ENCODE data around the gene ATP13A3.
"Not testable (repeated sequence)": the region's sequence is repeated elsewhere in the genome, so short reads cannot be mapped to it uniquely, and the experiment has no call there.

The ATP13A3 gene

GRCh38 chr3:194486540-194487288 lies at the start of gene ATP13A3:
ATP13A3 (minus strand) TSS chr3:194487002; CDS start chr3:194462190, 24,812 bp downstream.
- no peak for FAIRE-seq

GRCh38 chr3:194535199-194535598 lies 48.4 kb upstream of the ATP13A3 start:
- not testable (repeated sequence) for FAIRE-seq

DNA sequence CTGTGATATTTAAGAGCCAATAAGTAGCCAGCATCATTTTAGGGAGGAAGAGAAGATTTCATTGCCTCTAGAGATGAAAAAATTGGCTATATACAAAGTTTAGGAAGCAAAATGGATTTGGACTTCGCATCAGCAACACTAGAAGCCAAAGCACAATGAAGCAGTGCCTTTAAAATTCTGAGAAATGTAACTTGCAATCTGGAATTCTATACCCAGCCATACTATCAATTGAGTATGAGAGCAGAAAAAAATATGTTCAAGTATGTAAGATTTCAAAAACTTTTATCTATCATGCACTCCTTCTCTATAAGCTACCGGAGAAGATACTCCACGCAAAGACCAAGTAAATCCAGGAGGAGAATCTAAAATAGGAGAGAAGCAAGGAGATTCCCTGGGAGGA lies 47.4 kb upstream of the ATP13A3 start:
- FAIRE-seq: no peak

DNA sequence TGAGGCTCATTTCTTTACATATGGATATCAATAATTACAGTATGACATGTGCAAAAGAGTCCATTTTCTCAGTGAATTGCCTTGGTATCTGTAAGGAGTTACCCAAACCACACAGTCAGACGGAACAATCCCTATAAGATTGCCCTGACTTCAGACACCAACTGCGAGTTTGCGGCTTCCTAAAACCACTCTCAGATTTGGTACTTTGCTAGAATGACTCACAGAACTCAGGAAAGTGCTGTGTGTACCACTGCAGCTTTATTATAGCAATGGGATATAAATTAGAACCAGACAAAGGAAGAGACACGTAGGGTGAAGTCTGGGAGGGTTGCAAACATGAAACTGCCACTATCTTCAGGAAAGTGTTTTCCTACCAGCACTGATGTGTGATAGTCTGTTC lies 45.8 kb upstream of the ATP13A3 start:
- FAIRE-seq: no peak

DNA sequence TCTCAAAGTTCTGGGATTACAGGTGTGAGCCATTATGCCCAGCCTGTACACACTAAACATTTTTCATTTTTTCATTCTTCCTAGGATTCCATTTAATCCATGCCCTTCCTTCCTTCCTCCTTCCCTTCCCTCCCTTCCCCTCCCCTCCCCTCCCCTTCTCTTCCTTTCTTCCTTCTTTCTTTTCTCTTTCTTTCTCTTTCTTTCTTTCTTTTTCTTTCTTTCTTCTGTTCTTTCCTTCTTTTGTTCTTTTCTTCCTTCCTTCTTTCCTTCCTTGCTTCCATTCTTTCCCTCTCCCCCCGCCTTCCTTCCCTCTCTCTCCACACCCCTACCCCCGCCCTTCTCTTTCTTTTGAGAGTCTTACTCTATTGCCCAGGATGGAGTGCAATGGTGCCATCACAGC lies 40.9 kb upstream of the ATP13A3 start:
- FAIRE-seq: no peak

DNA sequence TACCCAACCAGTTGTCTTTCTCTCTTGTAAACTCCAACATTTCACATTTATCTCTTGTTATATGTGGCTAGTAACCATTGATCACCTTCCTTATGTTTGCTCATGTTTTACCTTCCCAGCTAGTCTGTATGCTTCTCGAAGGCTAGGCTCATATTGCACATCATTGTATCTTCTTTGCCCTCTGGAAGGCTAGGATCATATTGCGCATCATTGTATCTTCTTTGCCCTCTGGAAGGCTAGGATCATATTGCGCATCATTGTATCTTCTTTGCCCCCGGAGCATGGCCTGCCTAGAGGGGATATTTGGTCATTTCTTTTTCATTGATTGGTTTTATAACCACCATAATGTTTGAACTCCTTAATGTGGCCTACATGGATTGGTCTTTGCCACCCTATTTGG lies 39.4 kb upstream of the ATP13A3 start:
- FAIRE-seq: no peak

DNA sequence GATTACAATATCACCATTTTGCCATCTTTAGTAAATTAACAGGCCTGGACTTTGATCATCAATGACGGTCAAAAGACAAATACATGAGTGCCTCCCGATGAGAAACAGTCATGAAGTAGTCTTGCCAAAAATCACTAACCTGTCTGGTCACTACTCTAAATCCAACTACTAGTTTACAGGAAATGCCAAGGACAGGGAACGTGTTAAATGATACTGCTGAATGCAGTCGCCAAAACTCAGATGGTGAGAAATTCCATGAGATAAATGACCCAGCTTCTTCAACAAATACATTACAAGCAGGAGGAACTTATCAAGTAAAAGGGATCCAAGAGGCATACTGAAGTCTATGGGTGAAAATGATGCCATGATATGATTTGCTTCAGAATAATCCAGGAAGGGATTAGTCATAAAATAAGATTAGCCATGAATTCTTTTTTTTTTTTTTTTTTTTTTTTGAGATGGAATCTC lies 35.8 kb upstream of the ATP13A3 start:
- FAIRE-seq: no peak

- no peak for FAIRE-seq
These were observed 34.9 kb upstream of the ATP13A3 start for GRCh38 chr3:194521510-194522260.

DNA sequence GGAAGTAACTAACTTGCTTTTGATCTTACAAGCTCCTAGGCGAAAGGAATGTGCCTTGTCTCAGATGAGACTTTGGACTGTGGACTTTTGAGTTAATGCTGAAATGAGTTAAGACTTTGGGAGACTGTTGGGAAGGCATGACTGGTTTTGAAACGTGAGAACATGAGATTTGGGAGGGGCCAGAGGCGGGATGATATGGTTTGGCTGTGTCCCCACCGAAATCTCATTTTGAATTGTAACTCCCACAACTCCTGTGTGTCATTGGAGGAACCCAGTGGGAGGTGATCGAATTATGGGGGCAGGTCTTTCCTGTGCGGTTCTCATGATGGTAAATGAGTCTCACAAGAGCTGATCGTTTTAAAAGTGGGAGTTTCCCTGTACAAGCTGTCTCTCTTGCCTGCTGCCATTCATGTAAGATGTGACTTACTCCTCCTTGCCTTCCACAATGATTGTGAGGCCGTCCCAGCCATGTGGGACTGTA lies 33.9 kb upstream of the ATP13A3 start:
- FAIRE-seq: not testable (repeated sequence)

DNA sequence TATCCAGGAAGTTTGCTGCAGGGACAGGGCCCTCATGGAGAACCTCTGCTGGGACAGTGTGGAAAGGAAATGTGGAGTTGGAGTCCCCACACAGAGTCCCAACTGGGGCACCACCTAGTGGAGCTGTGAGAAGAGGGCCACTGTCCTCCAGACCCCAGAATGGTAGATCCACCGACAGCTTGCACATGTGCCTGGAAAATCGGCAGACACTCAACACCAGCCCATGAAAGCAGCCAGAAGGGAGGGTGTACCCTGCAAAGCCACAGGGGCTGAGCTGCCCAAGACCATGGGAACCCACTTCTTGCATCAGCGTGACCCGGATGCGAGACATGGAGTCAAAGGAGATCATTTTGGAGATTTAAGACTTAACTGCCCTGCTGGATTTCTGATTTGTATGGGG lies 33.4 kb upstream of the ATP13A3 start:
- FAIRE-seq: not testable (repeated sequence)

DNA sequence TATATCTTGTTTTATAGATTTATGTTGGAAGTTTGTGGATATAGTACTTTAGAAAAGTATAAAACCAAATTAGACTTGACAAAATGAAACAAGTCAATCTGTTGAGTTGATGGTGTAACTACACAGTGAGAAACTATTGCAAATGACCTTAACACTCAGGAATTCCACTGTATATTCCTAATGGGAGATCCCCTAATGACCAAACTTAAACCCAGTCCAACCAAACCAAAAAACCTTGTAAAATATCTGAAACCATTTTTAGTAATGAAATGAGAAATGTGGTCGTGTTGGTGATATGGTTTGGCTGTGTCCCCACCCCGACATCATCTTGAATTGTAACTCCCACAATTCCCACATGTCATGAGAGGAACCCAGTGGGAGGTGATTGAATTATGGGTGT lies 31.9 kb upstream of the ATP13A3 start:
- no peak for FAIRE-seq

DNA sequence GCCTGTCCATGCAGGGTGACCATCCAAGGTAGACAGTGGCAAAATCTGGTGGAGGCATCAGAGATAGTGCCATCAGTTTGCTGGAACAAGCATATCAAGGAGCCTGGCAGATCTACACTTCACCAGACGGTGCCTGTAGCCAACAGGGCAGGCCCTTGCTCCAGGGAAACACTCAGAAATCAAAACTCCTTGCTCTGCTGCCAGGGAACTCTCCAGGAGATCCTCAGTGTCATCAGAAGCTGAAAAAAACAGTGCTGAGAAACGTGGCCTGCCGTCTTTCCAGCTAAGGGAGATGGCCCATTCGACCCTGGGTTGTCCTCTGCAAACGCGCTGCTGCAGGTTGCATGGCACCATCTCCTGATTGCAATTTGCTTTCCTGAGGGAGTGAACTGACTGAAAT lies 30.5 kb upstream of the ATP13A3 start:
- no peak for FAIRE-seq

GRCh38 chr3:194514626-194515025 lies 27.8 kb upstream of the ATP13A3 start:
- FAIRE-seq: no peak

DNA sequence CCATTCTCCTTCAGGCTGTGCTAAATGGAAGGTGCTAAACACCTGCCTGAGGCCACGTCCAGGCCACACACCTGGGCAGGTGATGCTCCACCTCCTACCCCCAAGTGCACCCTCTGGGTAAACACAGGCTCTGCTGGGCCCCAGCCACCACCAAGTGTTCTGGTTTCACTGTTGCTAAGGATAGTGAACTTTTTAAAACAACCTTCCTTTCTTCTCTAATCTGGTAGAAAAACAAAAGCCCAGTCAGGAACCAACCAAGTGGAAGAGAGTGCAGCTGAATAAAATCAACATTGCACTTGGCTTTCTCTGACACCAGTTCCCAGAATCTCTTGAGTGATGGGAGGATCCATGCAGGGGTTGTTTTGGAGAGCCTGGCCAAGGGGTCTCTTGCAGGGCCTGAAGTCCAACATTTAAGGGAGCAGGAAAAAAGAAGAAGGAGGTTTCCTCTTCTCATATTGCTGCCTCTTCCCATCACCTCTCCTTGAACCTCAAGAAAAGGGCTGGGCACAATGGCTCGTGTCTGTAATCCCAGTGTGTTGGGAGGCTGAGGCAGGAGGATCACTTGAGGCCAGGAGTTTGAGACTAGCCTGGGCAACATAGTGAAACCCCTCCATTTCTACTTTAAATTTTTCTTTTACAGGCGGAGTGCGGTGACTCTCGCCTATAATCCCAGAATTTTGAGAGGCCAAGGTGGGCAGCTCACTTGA lies 26.2 kb upstream of the ATP13A3 start:
- FAIRE-seq: no peak

DNA sequence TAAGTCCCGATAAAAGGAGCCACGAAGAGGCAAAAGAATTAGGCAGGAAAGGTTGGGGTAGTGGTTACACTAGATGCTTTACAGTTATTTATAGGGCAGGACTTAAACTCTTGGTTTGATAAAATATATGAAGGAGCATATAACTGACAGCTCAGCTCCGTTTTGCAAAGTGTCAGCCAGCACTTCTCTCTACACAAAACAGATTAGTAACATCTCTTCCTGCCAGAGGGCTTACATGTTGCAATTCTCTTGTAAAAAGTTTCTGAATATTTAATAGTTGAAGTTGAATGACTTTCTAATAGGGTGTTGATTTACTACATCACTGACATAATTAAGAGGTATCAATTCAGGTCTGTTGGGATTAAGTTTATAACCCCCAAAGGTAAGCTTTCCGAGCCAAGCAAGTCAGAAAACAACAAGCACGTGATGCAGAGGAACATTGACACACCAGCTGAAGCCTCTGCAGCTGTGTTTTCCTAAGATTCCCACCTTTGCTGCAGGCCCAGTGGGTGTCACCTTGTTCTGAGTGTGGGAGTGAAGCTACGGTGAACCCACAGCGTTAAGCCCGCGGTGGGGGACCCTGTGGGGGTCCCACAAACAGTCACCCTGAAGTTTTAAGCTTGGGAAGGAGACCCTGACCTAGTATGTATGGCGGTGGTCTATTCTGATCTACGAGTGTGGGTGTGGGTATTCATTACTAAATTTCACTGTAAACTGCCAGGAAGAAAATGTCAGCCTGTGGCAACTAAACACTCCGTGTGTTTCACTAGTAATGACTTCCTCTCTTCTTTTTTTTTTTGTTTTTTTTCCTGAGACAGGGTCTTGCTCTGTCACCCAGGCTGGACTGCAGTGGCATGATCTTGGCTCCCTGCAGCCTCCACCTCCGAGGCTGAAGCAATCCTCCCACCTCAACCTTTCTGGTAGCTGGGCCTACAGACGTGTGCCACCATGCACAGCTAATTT lies 22.0 kb upstream of the ATP13A3 start:
- no peak for FAIRE-seq

DNA sequence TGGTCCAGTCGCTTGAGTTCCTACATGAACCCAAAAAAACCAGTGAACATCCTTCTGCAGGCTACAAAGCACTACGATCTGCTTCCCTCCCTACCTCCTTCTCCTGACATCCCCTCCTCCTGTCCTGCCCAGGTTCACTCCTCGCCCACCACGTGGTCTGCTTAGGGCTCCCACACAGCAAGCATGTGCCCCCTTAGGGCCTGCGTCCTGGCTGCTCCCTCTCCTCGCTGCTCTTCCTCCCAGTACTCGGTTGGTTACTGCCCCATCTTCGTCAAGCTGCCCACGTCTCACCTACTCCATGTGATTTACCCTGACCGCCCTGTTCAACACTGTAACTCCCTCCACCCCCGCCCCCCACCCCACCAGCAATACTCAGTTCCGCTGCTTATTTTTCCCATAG lies 20.8 kb upstream of the ATP13A3 start:
- FAIRE-seq: no peak

DNA sequence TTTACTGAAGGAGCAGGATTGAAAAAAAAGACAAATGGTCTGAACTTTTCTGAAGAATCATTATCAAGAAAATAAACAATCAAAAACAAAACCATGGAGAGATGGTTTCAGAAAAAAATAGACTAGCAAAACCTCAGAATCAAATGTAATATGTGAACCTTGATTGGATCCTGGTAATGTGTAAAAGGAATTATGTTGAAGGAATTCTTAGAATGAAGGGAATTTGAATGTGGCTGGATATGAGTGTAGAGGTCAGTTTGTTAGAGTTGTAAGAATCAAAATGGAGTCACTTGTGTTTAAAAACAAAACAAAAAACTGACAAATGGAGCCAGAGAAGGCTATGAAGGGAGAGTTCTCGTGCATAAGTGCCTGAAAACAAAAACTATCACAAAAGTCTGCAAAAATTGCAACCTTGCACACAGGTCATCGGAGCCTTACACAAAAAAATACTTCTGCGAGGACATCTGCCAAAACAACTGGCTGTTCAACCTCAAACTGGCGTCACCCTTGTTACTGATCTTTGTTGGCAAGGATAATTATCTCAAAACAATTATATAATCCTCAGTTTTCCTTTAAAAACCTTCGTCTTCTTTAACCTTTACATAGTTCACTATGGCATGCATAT lies 19.1 kb upstream of the ATP13A3 start:
- FAIRE-seq: no peak

GRCh38 chr3:194504861-194505260 lies 18.1 kb upstream of the ATP13A3 start:
- FAIRE-seq: no peak

- FAIRE-seq: no peak
These were observed 17.3 kb upstream of the ATP13A3 start for GRCh38 chr3:194504146-194504545.

DNA sequence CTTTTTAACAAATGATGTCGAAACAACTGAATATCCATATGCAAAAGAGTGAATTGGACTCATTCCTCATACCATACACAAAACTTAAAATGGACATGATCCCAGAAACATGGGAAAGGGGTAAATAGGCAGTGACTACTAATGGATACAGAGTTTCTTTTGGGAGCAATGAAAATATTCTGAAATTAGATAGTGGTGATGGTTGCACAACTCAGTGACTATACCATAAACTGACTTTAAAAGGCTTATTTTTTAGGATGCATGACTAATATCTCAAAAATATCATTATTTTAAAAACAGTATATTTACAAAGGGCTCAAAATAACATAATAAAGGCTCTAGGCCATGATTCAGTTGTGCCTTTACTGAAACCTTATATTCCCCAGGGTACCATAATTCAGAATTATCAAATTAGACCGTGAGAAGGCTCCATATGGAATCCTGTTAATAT lies 16.3 kb upstream of the ATP13A3 start:
- no peak for FAIRE-seq

- FAIRE-seq: no peak
These were observed 13.4 kb upstream of the ATP13A3 start for GRCh38 chr3:194500198-194500597.

DNA sequence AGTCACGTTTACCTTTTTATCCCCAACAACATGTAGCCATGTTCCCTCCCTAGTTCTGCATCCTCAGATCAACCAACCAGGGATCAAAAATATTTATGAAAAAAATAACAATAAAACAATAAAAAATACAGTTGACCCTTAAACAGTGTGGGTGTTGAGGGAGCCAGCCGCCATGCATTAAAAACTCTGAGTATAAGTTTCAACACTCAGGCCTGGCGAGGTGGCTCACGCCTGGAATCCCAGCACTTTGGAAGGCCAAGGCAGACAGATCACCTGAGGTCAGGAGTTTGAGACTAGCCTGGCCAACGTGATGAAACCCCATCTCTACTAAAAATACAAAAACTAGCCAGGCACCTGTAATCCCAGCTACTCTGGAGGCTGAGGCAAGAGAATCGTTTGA lies 12.7 kb upstream of the ATP13A3 start:
- not testable (repeated sequence) for FAIRE-seq

Measured in TTC549 (cell line).